GM12865 (cell line): ENCODE results near the gene FAM193B.
A peak's percentile ranks its signal among the peaks of the same experiment; 100 is the strongest.

Experiments used
- DNase-seq: peaks from one replicate; pipeline ENCODE4 v3.0.0; 2010; ENCODE audit warnings: low read depth
- H3K4me3 ChIP-seq: 2 replicates; pipeline ENCODE4 v1.5.1; 2011; ENCODE audit warnings: mild to moderate bottlenecking, low read depth, low read length, control low read depth
- CTCF ChIP-seq: IDR thresholded peaks from 2 replicates; pipeline ENCODE4 v1.5.1; 2011; ENCODE audit warnings: low read length, control low read depth, low read depth, inconsistent platforms; ENCODE audit not compliant: insufficient read depth; ENCODE audit errors: missing control alignments

Gene FAM193B

DNA sequence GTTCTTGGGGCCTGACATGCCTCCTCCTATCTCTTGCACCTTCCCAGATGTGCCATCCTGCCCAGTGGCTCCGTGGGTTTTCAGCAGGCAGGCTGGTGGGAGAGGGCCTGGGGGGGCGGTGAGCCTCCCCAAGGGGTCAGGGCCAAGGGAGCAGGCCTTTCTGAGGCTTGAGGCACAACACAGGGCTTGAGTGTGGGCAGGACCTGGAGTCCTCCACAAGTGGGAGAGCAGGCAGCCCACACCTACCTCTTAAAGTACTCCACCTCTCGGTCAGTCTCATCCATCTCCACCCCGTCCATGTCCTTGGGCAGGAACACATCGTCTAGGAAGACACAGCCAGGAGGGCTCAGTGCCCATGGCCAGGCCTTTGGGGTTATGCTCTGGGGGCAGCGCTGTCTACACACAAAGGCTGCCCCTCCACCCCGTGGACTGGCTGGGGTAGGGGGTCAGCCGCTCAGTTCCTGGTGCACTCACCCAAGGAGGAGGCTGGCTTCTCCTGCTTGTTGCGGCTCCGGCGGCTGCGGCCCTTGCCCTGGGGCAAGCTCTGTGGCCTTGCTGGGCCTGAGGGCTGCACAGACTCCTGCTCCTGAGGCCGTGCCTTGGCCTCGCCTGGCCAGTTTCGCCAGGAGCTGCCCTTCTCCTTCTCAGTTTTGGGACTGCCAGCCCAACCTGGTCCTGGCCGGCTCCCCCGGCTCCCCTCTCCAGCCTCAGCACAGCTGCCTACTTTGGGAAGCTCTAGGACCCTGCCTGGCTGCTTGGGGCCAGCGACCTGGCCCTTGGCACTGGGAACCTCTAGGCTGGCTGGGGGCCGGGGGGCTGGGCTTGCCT, 30.4 kb downstream of the FAM193B start:
- no peak for DNase-seq
- TF ChIP-seq CTCF, result no peak
- H3K4me3 ChIP-seq, result no peak overlapping the region

- no peak for TF ChIP-seq CTCF
- no peak overlapping the region for H3K4me3 ChIP-seq
- DNase-seq, result no peak
Observed at GRCh38 chr5:177520916-177521513, 33.3 kb downstream of the FAM193B start.

- H3K4me3 ChIP-seq, result no peak overlapping the region
- TF ChIP-seq CTCF, result no peak
Observed at GRCh38 chr5:177520271-177520670, 34.1 kb downstream of the FAM193B start.

GRCh38 chr5:177519463-177520235, 34.7 kb downstream of the FAM193B start:
- H3K4me3 ChIP-seq, result no peak overlapping the region
- DNase-seq, result no peak
- no peak for TF ChIP-seq CTCF

More at GRCh38 chr5:177520271-177520670, 34.1 kb downstream of the FAM193B start:
- DNase-seq, result no peak

GRCh38 chr5:177516601-177517568, 37.5 kb downstream of the FAM193B start, which contains the start of gene DDX41:
DDX41 (minus strand) TSS chr5:177516961; CDS start chr5:177516945, 16 bp downstream.
- peak; percentile 5 for TF ChIP-seq CTCF
- DNase-seq, result peak; percentile 97
- H3K4me3 ChIP-seq, result peak within 1 kb of the TSS; percentile 88

DNA sequence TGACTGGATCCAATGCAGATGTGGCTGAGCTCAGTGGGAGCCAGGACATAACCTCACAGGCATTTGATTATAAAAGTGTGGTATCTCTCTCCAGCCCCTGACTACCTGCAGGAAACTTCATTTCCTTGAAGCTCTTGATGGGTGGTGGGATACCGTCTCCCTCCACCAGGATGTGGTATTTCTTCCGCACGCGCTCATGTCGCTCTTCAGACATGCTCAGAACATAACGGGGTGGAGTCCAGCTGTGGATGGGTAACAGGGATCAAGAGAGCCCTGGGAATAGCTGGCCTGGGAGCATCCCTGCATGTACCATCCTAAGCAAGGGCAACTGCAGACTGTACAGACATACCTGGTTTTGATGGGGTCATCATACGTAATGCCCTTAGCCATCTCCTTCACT, 38.8 kb downstream of the FAM193B start:
- TF ChIP-seq CTCF, result no peak
- H3K4me3 ChIP-seq, result peak overlapping the region; percentile 88
- no peak for DNase-seq
